Naive thymus-derived CD4-positive, alpha-beta T cell (primary cell): ENCODE measurements around the gene RACGAP1. TPM values are rescaled to one million over a fixed set of nuclear protein-coding genes. Genes with fewer than 3 reads are reported as not detected.

Source experiments
- ATAC-seq: fragments of 150-1000 bp; cut with Tn5 transposase; 2 replicates; pipeline ENCODE4 v1.10.0; 2021; ENCODE audit warnings: mild to moderate bottlenecking, moderate library complexity
- CTCF ChIA-PET: fragments of 350-600 bp; sonication (Branson Sonifier 250); formaldehyde crosslinking; loops from one replicate; lab custom pipeline; 2021; ENCODE audit warnings: antibody characterized with exemption; lab: Charles Lee
- POLR2A ChIA-PET: fragments of 350-600 bp; sonication (Branson Sonifier 250); formaldehyde crosslinking; loops from one replicate; lab custom pipeline; 2021; ENCODE audit warnings: antibody characterized with exemption, inconsistent platforms; lab: Charles Lee
- DNase-seq, 9 donors: peaks; one replicate each; pipeline versions ENCODE4 v3.0.0 to v3.0.0-alpha.2; 2020 to 2022; ENCODE audit warnings: mixed read lengths in 1 of 9
- H3K27ac ChIP-seq: one replicate; pipeline ENCODE4 v1.7.0; 2013; ENCODE audit warnings: mild to moderate bottlenecking, low read depth, low read length, moderate library complexity
- H3K27me3 ChIP-seq, 2 donors: one replicate each; pipeline ENCODE4 v1.7.0; 2013; ENCODE audit warnings: low read length in 2 of 2, mild to moderate bottlenecking in 2 of 2, moderate library complexity in 2 of 2; ENCODE audit not compliant: control insufficient read depth in 2 of 2, insufficient read depth in 2 of 2
- H3K36me3 ChIP-seq, 3 experiments: 1 replicate in 2 of 3; 2 replicates in 1 of 3; pipeline ENCODE4 v1.7.0; 2013; ENCODE audit warnings: low read length in 3 of 3, mild to moderate bottlenecking in 3 of 3, moderate library complexity in 1 of 3; ENCODE audit not compliant: insufficient read depth in 3 of 3, control insufficient read depth in 2 of 3
- H3K4me1 ChIP-seq, 2 donors: one replicate each; pipeline ENCODE4 v1.7.0; 2013; ENCODE audit warnings: low read length in 2 of 2, mild to moderate bottlenecking in 2 of 2, moderate library complexity in 1 of 2; ENCODE audit not compliant: control insufficient read depth in 2 of 2, insufficient read depth in 2 of 2
- H3K4me3 ChIP-seq: 2 replicates; pipeline ENCODE4 v1.7.0; 2013; ENCODE audit warnings: mild to moderate bottlenecking, low read length
- H3K9me3 ChIP-seq, 3 experiments: 1 replicate in 2 of 3; 2 replicates in 1 of 3; pipeline ENCODE4 v1.7.0; 2013; ENCODE audit warnings: low read length in 3 of 3; ENCODE audit not compliant: control insufficient read depth in 2 of 3
- H3K27ac Mint-ChIP-seq, 9 donors: one replicate each; pipeline ENCODE4 v1.8.0; 2020 to 2022; ENCODE audit warnings: mixed read lengths in 9 of 9, mild to moderate bottlenecking in 8 of 9, moderate library complexity in 5 of 9, inconsistent platforms in 2 of 9
- H3K27me3 Mint-ChIP-seq, 5 donors: one replicate each; pipeline ENCODE4 v1.8.0; 2021 to 2022; ENCODE audit warnings: mixed read lengths in 5 of 5, mild to moderate bottlenecking in 1 of 5
- H3K36me3 Mint-ChIP-seq, 5 donors: one replicate each; pipeline ENCODE4 v1.8.0; 2020 to 2022; ENCODE audit warnings: mixed read lengths in 5 of 5, mild to moderate bottlenecking in 3 of 5, inconsistent platforms in 1 of 5
- H3K4me1 Mint-ChIP-seq, 7 donors: one replicate each; pipeline ENCODE4 v1.8.0; 2020 to 2022; ENCODE audit warnings: mixed read lengths in 7 of 7, mild to moderate bottlenecking in 3 of 7, inconsistent platforms in 1 of 7
- H3K4me3 Mint-ChIP-seq, 10 donors: one replicate each; pipeline ENCODE4 v1.8.0; 2020 to 2022; ENCODE audit warnings: mild to moderate bottlenecking in 10 of 10, mixed read lengths in 10 of 10, moderate library complexity in 6 of 10, inconsistent platforms in 2 of 10
- H3K9me3 Mint-ChIP-seq, 11 donors: one replicate each; pipeline ENCODE4 v1.8.0; 2020 to 2022; ENCODE audit warnings: mixed read lengths in 11 of 11, mild to moderate bottlenecking in 4 of 11, inconsistent platforms in 1 of 11, moderate library complexity in 1 of 11
- intact Hi-C, 2 donors: fragments of 100-400 bp; cut with micrococcal nuclease; formaldehyde crosslinking; loops; one replicate each; pipeline ENCODE4 v1.15.1; 2023
- polyA plus RNA-seq, 2 donors: library from polyadenylated mRNA; unstranded; fragments of 300-500 nt; fragmentation: Illumina TruSeq; gene quantifications; one replicate each; pipeline ENCODE4 v1.2.3, GENCODE V29; 2021
- total RNA-seq, 6 experiments: library from RNA in 5 of 6; stranded (reverse) in 5 of 6; gene quantifications; 1 replicate in 5 of 6; 2 replicates in 1 of 6; pipeline ENCODE4 v1.2.3 and lab custom pipeline; 2021 to 2026

RACGAP1 gene
- total RNA-seq (100 to 1,000 TPM in 1 of 5 experiments, 10 to 100 TPM in 1, 1 to 10 TPM in 3; 4.2 to 111 (median 8.0) TPM), polyA plus RNA-seq (10 to 100 TPM in 1 of 2 donors, 1 to 10 TPM in 1; 8.6 to 11.1 TPM), total RNA-seq (lab: John Stamatoyannopoulos, UW) (7.8 reads per million, percentile 31 among the genes with 10 or more reads in this experiment)

GRCh38 chr12:50025187-50026059 lies at the start of gene RACGAP1:
TSS of gene RACGAP1 (minus strand) at chr12:50025494. CDS start at chr12:50016715, 8,779 bp downstream.
- H3K27me3 Mint-ChIP-seq: peaks cover 0 to 3% (median 0%) of the 10 kb centered on the region in 5 donors
- Histone ChIP-seq H3K4me1 (peaks cover 0 to 12% of the 10 kb centered on the region in 2 donors), H3K4me3 (peak within 1 kb of the TSS; percentile 81), H3K9me3 (no peaks in the 10 kb centered on the region), H3K27me3 (no peaks in the 10 kb centered on the region), H3K36me3 (peaks cover 0 to 3% (median 0%) of the 10 kb centered on the region in 3 experiments), H3K27ac (peak within 1 kb of the TSS; percentile 73)
- DNase-seq: peak; percentile 77 to 98 (median 97)
- POLR2A ChIA-PET: interaction anchor here (0.5 to 1.6 kb wide), 8 partner anchors 12 to 1275 kb away, joined by 3 to 10 read pairs (median 4); partner anchors contain the start of genes COX14 and SMARCD1
- H3K27ac Mint-ChIP-seq: peak within 1 kb of the TSS; percentile 38 to 97 (median 90)
- CTCF ChIA-PET: interaction anchor here (0.6 to 1.3 kb wide), 4 partner anchors 11 to 59 kb away, joined by 3 to 4 read pairs (median 4); no protein-coding TSS in a partner anchor
- peaks cover 0 to 6% (median 0%) of the 10 kb centered on the region in 11 donors for H3K9me3 Mint-ChIP-seq
- H3K4me3 Mint-ChIP-seq: peak within 1 kb of the TSS; percentile 90 to 99 (median 96)
- intact Hi-C loops: loop anchor here (1.0 to 10.0 kb wide), 18 partner anchors 31 to 1343 kb away; partner anchors contain the start of genes CERS5 (in 2 of the 2), NCKAP5L (in 2 of the 2), SMARCD1 (in 2 of the 2) and TMBIM6 (in 2 of the 2)
- peaks cover 10 to 43% (median 18%) of the 10 kb centered on the region in 7 donors for H3K4me1 Mint-ChIP-seq
- H3K36me3 Mint-ChIP-seq: peaks cover 0 to 12% (median 0%) of the 10 kb centered on the region in 5 donors
- ATAC-seq: peak; percentile 99

- Histone ChIP-seq H3K27ac (no peak overlapping the region), H3K9me3 (no peaks in the 10 kb centered on the region), H3K4me3 (no peak overlapping the region), H3K27me3 (no peaks in the 10 kb centered on the region), H3K36me3 (no peaks in the 10 kb centered on the region), H3K4me1 (peaks cover 0 to 4% of the 10 kb centered on the region in 2 donors)
- DNase-seq (no peak), ATAC-seq (no peak)
- ChIA-PET CTCF (interaction anchor here (0.7 to 1.5 kb wide), 4 partner anchors 18 to 102 kb away, joined by 3 to 8 read pairs (median 4); no protein-coding TSS in a partner anchor), POLR2A (interaction anchor here (1.0 kb wide), 1 partner anchor 38 kb away, joined by 3 read pairs; no protein-coding TSS in a partner anchor)
- no peaks in the 10 kb centered on the region for H3K9me3 Mint-ChIP-seq
- H3K4me3 Mint-ChIP-seq: no peak overlapping the region
- intact Hi-C loops: loop anchor here in 1 of 2 donors (2.0 kb wide), 1 partner anchor 241 kb away; no protein-coding TSS in a partner anchor
- H3K4me1 Mint-ChIP-seq: peaks cover 0 to 14% (median 8%) of the 10 kb centered on the region in 7 donors
- H3K36me3 Mint-ChIP-seq: no peaks in the 10 kb centered on the region
- no peaks in the 10 kb centered on the region for H3K27me3 Mint-ChIP-seq
- H3K27ac Mint-ChIP-seq: no peak overlapping the region
Observed at GRCh38 chr12:50073712-50074111, 48.4 kb upstream of the RACGAP1 start.

- DNase-seq: no peak
- Mint-ChIP-seq H3K27me3 (no peaks in the 10 kb centered on the region), H3K4me1 (peaks cover 0 to 14% (median 8%) of the 10 kb centered on the region in 7 donors), H3K9me3 (no peaks in the 10 kb centered on the region), H3K4me3 (no peak overlapping the region), H3K36me3 (no peaks in the 10 kb centered on the region), H3K27ac (no peak overlapping the region)
- no peaks in the 10 kb centered on the region for H3K9me3 ChIP-seq
- no peak overlapping the region for H3K4me3 ChIP-seq
- no peak overlapping the region for H3K27ac ChIP-seq
- intact Hi-C loops: no loop called here
- POLR2A ChIA-PET: interaction anchor here (1.0 kb wide), 1 partner anchor 38 kb away, joined by 3 read pairs; no protein-coding TSS in a partner anchor
- ATAC-seq: no peak
- CTCF ChIA-PET: interaction anchor here (0.7 to 1.5 kb wide), 4 partner anchors 18 to 103 kb away, joined by 3 to 8 read pairs (median 4); no protein-coding TSS in a partner anchor
- H3K36me3 ChIP-seq: no peaks in the 10 kb centered on the region
- H3K27me3 ChIP-seq: no peaks in the 10 kb centered on the region
- peaks cover 0 to 4% of the 10 kb centered on the region in 2 donors for H3K4me1 ChIP-seq
Observed at GRCh38 chr12:50073206-50073605, 47.9 kb upstream of the RACGAP1 start.

- Histone ChIP-seq H3K4me3 (no peak overlapping the region), H3K36me3 (no peaks in the 10 kb centered on the region), H3K27me3 (no peaks in the 10 kb centered on the region), H3K9me3 (no peaks in the 10 kb centered on the region), H3K27ac (no peak overlapping the region), H3K4me1 (peaks cover 0 to 4% of the 10 kb centered on the region in 2 donors)
- ATAC-seq (no peak), DNase-seq (no peak)
- H3K27me3 Mint-ChIP-seq: no peaks in the 10 kb centered on the region
- H3K4me3 Mint-ChIP-seq: no peak overlapping the region
- intact Hi-C loops: no loop called here
- ChIA-PET POLR2A (no interaction called here), CTCF (interaction anchor here (0.6 to 2.4 kb wide), 5 partner anchors 62 to 244 kb away, joined by 3 to 19 read pairs (median 4); no protein-coding TSS in a partner anchor)
- peaks cover 0 to 14% (median 8%) of the 10 kb centered on the region in 7 donors for H3K4me1 Mint-ChIP-seq
- no peaks in the 10 kb centered on the region for H3K36me3 Mint-ChIP-seq
- no peaks in the 10 kb centered on the region for H3K9me3 Mint-ChIP-seq
- no peak overlapping the region for H3K27ac Mint-ChIP-seq
Observed at GRCh38 chr12:50072198-50072907, 47.1 kb upstream of the RACGAP1 start.

- Histone ChIP-seq H3K4me1 (peaks cover 0 to 3% of the 10 kb centered on the region in 2 donors), H3K9me3 (no peaks in the 10 kb centered on the region), H3K36me3 (no peaks in the 10 kb centered on the region), H3K27me3 (no peaks in the 10 kb centered on the region), H3K4me3 (no peak overlapping the region), H3K27ac (no peak overlapping the region)
- H3K4me3 Mint-ChIP-seq: no peak overlapping the region
- peak overlapping the region in 4 of 9 donors; percentile 15 to 33 (median 26) for H3K27ac Mint-ChIP-seq
- H3K27me3 Mint-ChIP-seq: no peaks in the 10 kb centered on the region
- ATAC-seq: peak; percentile 74
- peaks cover 0 to 14% (median 8%) of the 10 kb centered on the region in 7 donors for H3K4me1 Mint-ChIP-seq
- no peaks in the 10 kb centered on the region for H3K36me3 Mint-ChIP-seq
- CTCF ChIA-PET: interaction anchor here (0.6 to 7.2 kb wide), 18 partner anchors 12 to 434 kb away, joined by 3 to 47 read pairs (median 4); partner anchors contain the start of gene SMARCD1
- intact Hi-C loops: loop anchor here (1.0 kb wide), 3 partner anchors 31 to 203 kb away; no protein-coding TSS in a partner anchor
- POLR2A ChIA-PET: interaction anchor here (1.0 to 1.1 kb wide), 2 partner anchors 106 to 115 kb away, joined by 3 to 4 read pairs; no protein-coding TSS in a partner anchor
- no peaks in the 10 kb centered on the region for H3K9me3 Mint-ChIP-seq
- peak in 8 of 9 donors; percentile 37 to 71 (median 56) for DNase-seq
Observed at GRCh38 chr12:50070314-50071060, 45.2 kb upstream of the RACGAP1 start.
